ENCODE results near the gene NPAS3.

Gene NPAS3

DNA sequence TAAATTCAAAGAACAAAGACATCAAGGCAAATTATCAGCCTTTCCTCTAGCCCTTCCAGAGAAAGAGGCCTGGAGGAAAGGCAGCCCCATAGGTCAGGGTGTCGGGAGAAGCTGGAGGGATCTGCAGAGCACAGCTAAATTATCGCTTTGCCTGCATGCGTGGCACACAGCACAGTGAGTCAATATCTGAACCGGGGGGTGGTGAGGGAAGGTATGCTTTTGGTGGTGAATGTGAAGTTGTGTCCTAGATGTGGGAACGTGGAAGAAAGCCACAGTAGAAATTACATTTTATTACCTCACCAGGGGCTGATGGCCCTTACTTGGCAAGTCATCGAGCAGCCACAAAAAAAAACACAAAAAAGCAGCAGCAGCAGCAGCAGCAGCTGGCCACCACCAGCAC is 769.0 kb downstream of the NPAS3 start:
- no peak overlapping the region for H3K27ac ChIP-seq (ENCODE audit: low read depth, low read length)
- H3K4me3 ChIP-seq (ENCODE audit: low read length), result no peak overlapping the region
- no peak overlapping the region for H3K9ac ChIP-seq (ENCODE audit: low read depth, low read length)
- H3K36me3 ChIP-seq (ENCODE audit: insufficient read depth, low read length), result no peaks in the 10 kb centered on the region
- H3K27me3 ChIP-seq (ENCODE audit: insufficient read depth, low read length), result no peaks in the 10 kb centered on the region
- H3K9me3 ChIP-seq (ENCODE audit: insufficient read depth, low read depth, low read length), result no peaks in the 10 kb centered on the region
- 88% methylated on average over 5 of the region's 6 CpGs for WGBS
- H3K4me1 ChIP-seq (ENCODE audit: insufficient read depth, low read length), result peaks cover 16% of the 10 kb centered on the region

DNA sequence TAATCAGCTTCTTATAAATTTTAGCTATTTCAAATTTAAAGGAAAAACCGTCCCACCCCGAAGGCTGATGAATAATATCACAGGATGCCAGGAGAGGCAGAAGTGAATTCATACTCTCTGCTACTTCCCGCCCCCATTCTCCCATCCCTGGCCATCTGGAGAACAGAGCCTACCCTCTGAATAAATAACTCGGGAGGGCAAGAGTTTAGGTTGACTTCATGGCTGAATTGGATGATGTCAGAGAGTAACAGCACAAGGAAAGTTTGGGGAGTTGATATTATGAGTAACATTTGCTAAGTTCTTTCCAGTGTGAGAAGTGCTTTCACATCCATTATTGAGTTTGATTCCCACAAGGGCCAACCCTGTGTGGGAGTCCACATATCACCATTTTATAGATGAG is 770.6 kb downstream of the NPAS3 start:
- Histone ChIP-seq H3K4me3 (ENCODE audit: low read length) (no peak overlapping the region), H3K9ac (ENCODE audit: low read depth, low read length) (no peak overlapping the region), H3K9me3 (ENCODE audit: insufficient read depth, low read depth, low read length) (no peaks in the 10 kb centered on the region), H3K27me3 (ENCODE audit: insufficient read depth, low read length) (no peaks in the 10 kb centered on the region), H3K27ac (ENCODE audit: low read depth, low read length) (no peak overlapping the region), H3K4me1 (ENCODE audit: insufficient read depth, low read length) (peaks cover 16% of the 10 kb centered on the region), H3K36me3 (ENCODE audit: insufficient read depth, low read length) (no peaks in the 10 kb centered on the region)
- 93% methylated on average over 3 of the region's 4 CpGs for WGBS

DNA sequence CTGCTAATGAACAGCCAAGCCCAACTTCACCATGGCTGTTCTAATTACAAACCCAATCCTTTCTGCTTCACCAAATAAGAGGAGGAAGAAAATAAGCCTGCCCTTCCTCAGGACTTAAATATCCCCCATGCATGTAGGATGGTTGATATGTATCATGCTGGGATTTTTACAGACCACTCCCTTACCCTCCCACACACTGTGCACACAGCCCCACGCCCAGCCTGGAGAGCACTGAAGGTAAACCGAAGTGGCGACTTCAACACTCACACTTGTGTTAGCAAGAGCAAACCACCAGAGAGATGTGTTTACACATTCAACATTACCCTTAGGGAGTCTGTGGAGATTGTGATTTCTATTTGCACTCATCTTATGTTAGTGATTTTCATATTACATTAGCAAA is 771.0 kb downstream of the NPAS3 start:
- Histone ChIP-seq H3K9ac (ENCODE audit: low read depth, low read length) (no peak overlapping the region), H3K27me3 (ENCODE audit: insufficient read depth, low read length) (no peaks in the 10 kb centered on the region), H3K9me3 (ENCODE audit: insufficient read depth, low read depth, low read length) (no peaks in the 10 kb centered on the region), H3K36me3 (ENCODE audit: insufficient read depth, low read length) (no peaks in the 10 kb centered on the region), H3K27ac (ENCODE audit: low read depth, low read length) (no peak overlapping the region), H3K4me1 (ENCODE audit: insufficient read depth, low read length) (peaks cover 16% of the 10 kb centered on the region), H3K4me3 (ENCODE audit: low read length) (no peak overlapping the region)
- 94% methylated on average over 3 of the region's 3 CpGs for WGBS

DNA sequence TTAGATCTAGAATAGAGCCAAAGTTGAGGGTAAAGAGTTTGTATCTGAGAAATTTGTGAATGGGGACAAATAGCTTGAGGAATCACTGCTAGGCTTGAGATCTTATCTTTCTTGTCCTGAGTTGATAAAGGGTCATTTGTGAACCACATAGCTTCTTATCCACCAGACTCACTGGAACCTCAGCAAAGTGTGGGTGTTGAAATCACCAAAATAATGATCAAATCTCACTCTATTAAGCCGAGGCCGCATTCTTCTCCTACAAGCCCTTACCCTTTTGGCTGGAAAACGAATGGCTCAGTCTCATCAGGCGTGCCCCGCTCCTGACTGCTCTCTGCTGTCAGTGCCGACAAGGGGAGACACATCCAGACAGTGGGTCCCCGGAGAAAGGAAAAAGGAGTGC is 771.6 kb downstream of the NPAS3 start:
- Histone ChIP-seq H3K9ac (ENCODE audit: low read depth, low read length) (no peak overlapping the region), H3K4me3 (ENCODE audit: low read length) (no peak overlapping the region), H3K27me3 (ENCODE audit: insufficient read depth, low read length) (no peaks in the 10 kb centered on the region), H3K4me1 (ENCODE audit: insufficient read depth, low read length) (peaks cover 16% of the 10 kb centered on the region), H3K9me3 (ENCODE audit: insufficient read depth, low read depth, low read length) (no peaks in the 10 kb centered on the region), H3K27ac (ENCODE audit: low read depth, low read length) (no peak overlapping the region), H3K36me3 (ENCODE audit: insufficient read depth, low read length) (no peaks in the 10 kb centered on the region)
- WGBS, result 91% methylated on average over 7 of the region's 7 CpGs

DNA sequence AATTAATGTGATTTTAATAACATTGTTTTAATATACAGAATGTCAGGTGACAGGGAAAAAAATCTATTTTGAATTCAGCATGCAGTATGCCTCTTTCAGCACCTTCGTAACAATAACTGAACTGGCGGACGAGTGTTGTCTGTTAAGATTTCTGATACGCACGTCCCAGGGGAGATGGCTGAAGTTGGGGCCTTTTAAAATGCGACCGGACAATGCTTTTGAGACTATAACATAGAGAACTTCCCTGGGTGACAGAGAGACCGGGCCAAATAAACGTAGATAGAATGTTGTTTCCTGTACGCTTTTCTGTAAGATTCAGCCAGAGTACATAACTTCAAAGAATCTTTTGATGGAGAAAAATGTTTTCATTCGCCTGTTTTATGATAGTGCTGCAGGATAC is 772.5 kb downstream of the NPAS3 start:
- Histone ChIP-seq H3K9me3 (ENCODE audit: insufficient read depth, low read depth, low read length) (no peaks in the 10 kb centered on the region), H3K27me3 (ENCODE audit: insufficient read depth, low read length) (no peaks in the 10 kb centered on the region), H3K4me3 (ENCODE audit: low read length) (no peak overlapping the region), H3K9ac (ENCODE audit: low read depth, low read length) (no peak overlapping the region), H3K27ac (ENCODE audit: low read depth, low read length) (no peak overlapping the region), H3K36me3 (ENCODE audit: insufficient read depth, low read length) (no peaks in the 10 kb centered on the region), H3K4me1 (ENCODE audit: insufficient read depth, low read length) (peaks cover 11% of the 10 kb centered on the region)
- WGBS, result 89% methylated on average over 11 of the region's 11 CpGs

DNA sequence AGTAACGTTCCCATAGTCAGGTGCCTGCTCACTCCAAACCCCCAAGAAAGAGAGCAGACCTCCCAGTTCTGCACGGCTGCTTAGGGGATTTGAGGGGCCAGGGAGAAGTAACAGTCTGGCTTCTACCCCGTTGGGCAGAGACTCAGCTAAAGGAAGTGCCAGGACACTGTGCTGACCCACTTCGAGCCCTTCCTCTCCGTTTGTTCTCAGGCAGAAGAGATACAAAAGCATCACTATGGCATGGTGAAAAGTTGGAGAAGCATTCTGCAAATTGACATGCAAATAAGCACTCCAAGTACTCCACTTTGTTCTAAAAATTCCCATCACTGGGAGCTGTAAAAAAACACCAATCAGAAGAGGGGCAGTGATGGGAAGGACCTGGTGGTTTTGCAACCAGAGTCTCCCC is 773.1 kb downstream of the NPAS3 start:
- Histone ChIP-seq H3K27ac (ENCODE audit: low read depth, low read length) (no peak overlapping the region), H3K4me3 (ENCODE audit: low read length) (no peak overlapping the region)
- 58% methylated on average over 5 of the region's 5 CpGs for WGBS

DNA sequence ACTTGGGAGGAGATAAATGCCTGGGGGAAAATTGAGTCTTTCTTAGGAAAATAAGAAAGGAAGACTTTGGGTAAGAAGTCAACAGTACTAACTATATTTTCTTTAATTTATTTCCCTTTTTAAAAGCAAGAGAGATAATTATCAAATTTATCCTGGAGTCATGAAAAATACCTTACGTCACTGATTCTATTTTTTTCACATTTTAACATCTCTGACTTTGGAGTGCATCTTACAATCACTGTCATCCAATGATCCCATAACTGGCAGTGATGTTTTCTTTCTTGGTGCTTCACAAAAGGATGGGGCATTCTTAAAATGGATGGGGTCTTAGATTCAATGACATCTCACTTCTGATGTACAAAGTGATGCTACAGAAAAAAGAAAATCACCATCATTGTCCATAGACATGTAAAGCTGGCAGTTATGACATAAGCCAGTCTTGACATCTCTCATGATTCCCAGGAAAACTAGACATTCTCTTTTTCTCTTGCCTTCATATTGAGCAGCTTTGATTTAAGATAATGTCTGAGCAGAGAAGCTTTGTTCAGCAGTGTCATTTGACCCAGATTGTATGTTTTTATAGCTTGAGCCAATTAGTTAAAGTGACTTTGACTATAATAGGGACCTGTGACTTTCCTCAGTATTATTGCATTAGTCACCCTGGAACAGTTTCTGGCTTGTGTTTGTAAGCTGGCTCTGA is 776.0 kb downstream of the NPAS3 start:
- H3K27me3 ChIP-seq (ENCODE audit: insufficient read depth, low read length), result no peaks in the 10 kb centered on the region
- no peaks in the 10 kb centered on the region for H3K36me3 ChIP-seq (ENCODE audit: insufficient read depth, low read length)
- H3K4me1 ChIP-seq (ENCODE audit: insufficient read depth, low read length), result peaks cover 7% of the 10 kb centered on the region
- H3K27ac ChIP-seq (ENCODE audit: low read depth, low read length), result no peak overlapping the region
- H3K4me3 ChIP-seq (ENCODE audit: low read length), result no peak overlapping the region
- no peak overlapping the region for H3K9ac ChIP-seq (ENCODE audit: low read depth, low read length)
- WGBS, result 100% methylated on average over 1 of the region's 1 CpG
- H3K9me3 ChIP-seq (ENCODE audit: insufficient read depth, low read depth, low read length), result no peaks in the 10 kb centered on the region

More for the DNA sequence above, 773.1 kb downstream of the NPAS3 start:
- H3K9me3 ChIP-seq (ENCODE audit: insufficient read depth, low read depth, low read length), result no peaks in the 10 kb centered on the region
- no peaks in the 10 kb centered on the region for H3K27me3 ChIP-seq (ENCODE audit: insufficient read depth, low read length)
- H3K4me1 ChIP-seq (ENCODE audit: insufficient read depth, low read length), result peaks cover 13% of the 10 kb centered on the region
- no peaks in the 10 kb centered on the region for H3K36me3 ChIP-seq (ENCODE audit: insufficient read depth, low read length)
- H3K9ac ChIP-seq (ENCODE audit: low read depth, low read length), result no peak overlapping the region

DNA sequence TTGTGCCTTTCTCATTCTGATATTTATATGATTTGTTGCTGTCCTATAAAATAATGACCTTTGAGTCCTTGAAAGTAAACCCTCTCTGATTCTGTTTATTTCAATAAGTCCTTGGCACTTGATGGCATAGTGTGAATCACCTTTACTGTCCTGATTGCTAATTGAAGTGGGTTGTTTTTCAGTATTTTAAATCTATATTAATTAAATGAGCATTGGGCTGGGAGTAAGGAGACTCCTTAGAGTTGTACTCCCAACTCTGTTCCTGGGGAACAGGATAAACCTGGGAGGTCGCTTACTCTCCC is 776.5 kb downstream of the NPAS3 start:
- Histone ChIP-seq H3K4me3 (ENCODE audit: low read length) (no peak overlapping the region), H3K27ac (ENCODE audit: low read depth, low read length) (no peak overlapping the region), H3K4me1 (ENCODE audit: insufficient read depth, low read length) (peaks cover 7% of the 10 kb centered on the region), H3K36me3 (ENCODE audit: insufficient read depth, low read length) (no peaks in the 10 kb centered on the region), H3K9ac (ENCODE audit: low read depth, low read length) (no peak overlapping the region), H3K27me3 (ENCODE audit: insufficient read depth, low read length) (no peaks in the 10 kb centered on the region), H3K9me3 (ENCODE audit: insufficient read depth, low read depth, low read length) (no peaks in the 10 kb centered on the region)
- 96% methylated on average over 1 of the region's 1 CpG for WGBS

DNA sequence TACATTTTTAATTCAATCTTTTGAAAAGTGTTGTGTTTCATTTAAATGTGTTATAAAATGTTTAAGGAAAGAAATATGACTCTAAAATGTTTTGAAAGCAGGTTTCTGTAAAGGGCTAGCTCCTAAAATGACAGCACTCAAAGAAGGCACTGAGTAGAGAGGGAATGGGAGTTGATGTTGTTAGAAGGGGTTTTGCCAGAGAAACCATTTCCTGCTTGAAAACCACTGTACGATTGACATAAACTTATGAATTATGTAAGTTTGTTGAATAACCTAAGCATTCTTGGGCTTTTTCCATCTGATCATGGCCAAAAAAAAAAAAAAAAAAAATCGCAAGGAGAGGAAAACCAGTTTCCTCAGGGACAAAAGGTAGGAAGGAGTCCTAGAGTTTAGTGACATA is 778.2 kb downstream of the NPAS3 start:
- WGBS, result 79% methylated on average over 2 of the region's 2 CpGs
- H3K27ac ChIP-seq (ENCODE audit: low read depth, low read length), result no peak overlapping the region
- no peaks in the 10 kb centered on the region for H3K36me3 ChIP-seq (ENCODE audit: insufficient read depth, low read length)
- H3K4me3 ChIP-seq (ENCODE audit: low read length), result no peak overlapping the region
- H3K27me3 ChIP-seq (ENCODE audit: insufficient read depth, low read length), result no peaks in the 10 kb centered on the region
- peaks cover 4% of the 10 kb centered on the region for H3K4me1 ChIP-seq (ENCODE audit: insufficient read depth, low read length)
- no peaks in the 10 kb centered on the region for H3K9me3 ChIP-seq (ENCODE audit: insufficient read depth, low read depth, low read length)
- H3K9ac ChIP-seq (ENCODE audit: low read depth, low read length), result no peak overlapping the region

DNA sequence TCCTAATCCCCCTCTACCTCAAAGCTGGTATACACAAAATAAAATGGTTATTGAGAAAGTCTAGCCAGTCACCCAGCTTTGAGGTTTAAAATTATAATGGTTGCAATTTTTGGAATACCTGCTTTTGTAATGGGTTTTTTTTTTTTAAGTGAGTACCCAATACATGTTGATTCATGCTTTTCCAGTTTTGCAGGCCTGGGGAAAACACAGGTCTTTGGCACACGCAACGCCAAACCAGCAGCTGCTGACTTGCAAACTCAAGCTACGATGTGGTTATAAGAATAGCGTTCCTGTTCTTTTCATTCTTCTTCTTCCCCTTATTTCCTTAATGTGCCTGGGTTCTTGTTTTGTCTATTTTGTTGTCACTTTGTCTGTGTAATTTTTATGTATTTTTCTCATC is 779.2 kb downstream of the NPAS3 start:
- H3K9ac ChIP-seq (ENCODE audit: low read depth, low read length), result no peak overlapping the region
- H3K36me3 ChIP-seq (ENCODE audit: insufficient read depth, low read length), result no peaks in the 10 kb centered on the region
- no peak overlapping the region for H3K27ac ChIP-seq (ENCODE audit: low read depth, low read length)
- no peak overlapping the region for H3K4me3 ChIP-seq (ENCODE audit: low read length)
- no peaks in the 10 kb centered on the region for H3K27me3 ChIP-seq (ENCODE audit: insufficient read depth, low read length)
- peaks cover 4% of the 10 kb centered on the region; the same call in 1 of the 2 replicates for H3K4me1 ChIP-seq (ENCODE audit: insufficient read depth, low read length)
- H3K9me3 ChIP-seq (ENCODE audit: insufficient read depth, low read depth, low read length), result no peaks in the 10 kb centered on the region
- 95% methylated on average over 3 of the region's 4 CpGs for WGBS

DNA sequence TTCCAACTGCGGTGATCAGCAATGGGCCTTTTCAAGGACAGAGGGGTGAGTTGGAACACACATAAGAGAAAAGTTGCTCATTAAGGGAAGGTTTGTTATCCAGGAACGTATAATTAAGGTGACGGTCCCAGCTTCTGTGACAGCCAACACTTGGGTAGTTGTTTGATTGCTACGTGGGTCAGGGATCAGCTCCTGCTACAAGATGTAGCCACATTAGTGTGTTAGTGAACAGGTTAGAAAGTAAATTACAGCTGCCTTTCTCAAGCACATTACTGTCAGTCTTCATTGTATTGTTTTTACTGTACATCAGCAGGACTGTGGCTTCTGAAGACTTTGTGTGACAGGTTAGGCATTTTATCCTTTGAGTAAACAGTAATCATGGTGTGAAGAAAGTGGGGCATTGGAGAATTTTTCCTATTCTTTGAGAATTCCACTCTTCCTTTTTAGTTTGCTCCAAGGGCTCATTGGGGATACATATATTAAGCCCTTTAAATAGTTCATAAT is 781.7 kb downstream of the NPAS3 start:
- Histone ChIP-seq H3K9me3 (ENCODE audit: insufficient read depth, low read depth, low read length) (no peaks in the 10 kb centered on the region), H3K4me3 (ENCODE audit: low read length) (no peak overlapping the region), H3K9ac (ENCODE audit: low read depth, low read length) (no peak overlapping the region), H3K27me3 (ENCODE audit: insufficient read depth, low read length) (no peaks in the 10 kb centered on the region), H3K36me3 (ENCODE audit: insufficient read depth, low read length) (no peaks in the 10 kb centered on the region), H3K27ac (ENCODE audit: low read depth, low read length) (no peak overlapping the region), H3K4me1 (ENCODE audit: insufficient read depth, low read length) (peaks cover 4% of the 10 kb centered on the region; the same call in 1 of the 2 replicates)
- WGBS, result 94% methylated on average over 4 of the region's 4 CpGs

DNA sequence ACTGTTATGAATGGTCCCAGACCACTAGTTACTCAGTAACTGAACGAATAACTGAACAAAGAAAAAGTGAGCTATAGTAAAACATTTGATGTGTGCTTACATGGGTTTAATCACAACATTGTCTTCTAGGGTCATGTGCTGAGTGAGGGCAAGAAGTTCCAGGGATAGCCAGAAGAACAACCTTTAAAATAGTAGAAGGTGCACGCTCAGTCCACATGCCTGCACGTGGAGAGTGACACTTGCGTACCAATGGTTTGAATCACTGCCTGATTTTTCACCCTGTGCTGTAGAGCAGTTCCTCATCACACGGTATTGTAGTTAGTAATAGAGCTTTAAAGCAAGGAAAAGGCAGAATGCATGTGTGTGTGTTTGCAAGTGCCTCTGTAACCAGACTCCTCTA is 788.0 kb downstream of the NPAS3 start:
- H3K27ac ChIP-seq (ENCODE audit: low read depth, low read length), result no peak overlapping the region
- H3K9ac ChIP-seq (ENCODE audit: low read depth, low read length), result no peak overlapping the region
- no peaks in the 10 kb centered on the region for H3K27me3 ChIP-seq (ENCODE audit: insufficient read depth, low read length)
- no peaks in the 10 kb centered on the region for H3K4me1 ChIP-seq (ENCODE audit: insufficient read depth, low read length)
- no peaks in the 10 kb centered on the region for H3K36me3 ChIP-seq (ENCODE audit: insufficient read depth, low read length)
- WGBS, result 77% methylated on average over 5 of the region's 5 CpGs
- H3K9me3 ChIP-seq (ENCODE audit: insufficient read depth, low read depth, low read length), result no peaks in the 10 kb centered on the region
- no peak overlapping the region for H3K4me3 ChIP-seq (ENCODE audit: low read length)

Measured in HUES64 (cell line).